ENCODE data around the gene CBX8. TPM values are rescaled to one million over a fixed set of nuclear protein-coding genes. Genes with fewer than 3 reads are reported as not detected.

CBX8 gene
- total and polyA plus RNA-seq, 2 of the 13 experiments (the other 11 are each of a cell fraction or from before 2014, with no cell fraction given): 0.34 to 12.6 TPM

DNA sequence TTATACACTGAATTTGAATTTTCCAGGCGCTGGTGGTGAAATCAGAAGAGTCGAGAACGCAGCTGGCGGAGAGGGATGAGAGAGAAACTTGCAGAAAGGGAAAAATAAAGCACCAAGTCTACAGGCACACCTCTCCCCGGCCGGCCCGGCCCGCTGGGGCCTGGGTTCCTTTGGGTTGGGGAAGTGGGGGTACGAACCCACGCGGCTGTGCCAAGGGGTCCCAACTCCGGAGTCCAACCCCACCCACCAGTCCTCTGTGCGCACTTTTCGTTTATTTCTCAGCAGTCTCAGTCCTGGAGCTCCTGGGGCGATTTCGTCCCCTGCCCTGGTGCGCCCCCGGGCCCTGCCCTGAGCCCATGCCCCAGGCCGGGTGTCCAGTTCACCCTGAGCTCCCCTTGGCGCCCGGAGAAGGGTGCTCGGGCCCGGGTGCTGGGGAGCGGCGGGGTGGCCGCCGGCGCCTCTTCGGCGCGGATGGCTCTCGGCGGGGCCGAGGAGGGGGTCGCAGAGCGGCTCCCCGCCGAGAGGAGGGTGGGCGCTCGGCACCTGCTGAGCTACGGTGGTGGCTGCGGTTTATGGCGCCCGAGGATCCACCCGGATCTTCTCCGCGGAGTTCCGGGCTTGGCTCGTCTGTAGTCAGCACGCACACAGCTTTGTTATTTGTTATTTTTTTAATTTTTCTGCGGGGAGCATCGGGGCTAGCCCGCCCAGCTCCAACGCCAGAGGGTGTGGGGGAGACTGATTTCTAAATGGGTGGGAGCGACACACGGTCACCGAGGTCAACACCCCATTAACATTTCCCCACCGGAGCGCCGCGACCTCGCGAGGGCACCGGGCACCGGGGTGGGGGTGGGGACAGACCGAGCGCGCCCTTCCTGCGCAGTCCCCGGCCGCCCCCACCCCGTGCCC is 15.7 kb upstream of the CBX8 start (continued):
- peak; percentile 58 for TF ChIP-seq ZBTB10 (CRISPR knock-in tag; IDR thresholded peaks at IDR 0.05; ENCODE audit: borderline replicate concordance)
- peak; percentile 34; the same call in 1 of the 2 replicates for TF ChIP-seq PHF20 (CRISPR knock-in tag; IDR thresholded peaks at IDR 0.05)
- TF ChIP-seq ZSCAN20 (CRISPR knock-in tag; IDR thresholded peaks at IDR 0.05; ENCODE audit: borderline replicate concordance): peak; percentile 78; the same call in 1 of the 2 replicates
- TF ChIP-seq ARNT (IDR thresholded peaks at IDR 0.05): no peak
- TF ChIP-seq PATZ1 (CRISPR knock-in tag; IDR thresholded peaks at IDR 0.05): peak; percentile 25; the same call in 1 of the 2 replicates
- TF ChIP-seq, protein P1, sequence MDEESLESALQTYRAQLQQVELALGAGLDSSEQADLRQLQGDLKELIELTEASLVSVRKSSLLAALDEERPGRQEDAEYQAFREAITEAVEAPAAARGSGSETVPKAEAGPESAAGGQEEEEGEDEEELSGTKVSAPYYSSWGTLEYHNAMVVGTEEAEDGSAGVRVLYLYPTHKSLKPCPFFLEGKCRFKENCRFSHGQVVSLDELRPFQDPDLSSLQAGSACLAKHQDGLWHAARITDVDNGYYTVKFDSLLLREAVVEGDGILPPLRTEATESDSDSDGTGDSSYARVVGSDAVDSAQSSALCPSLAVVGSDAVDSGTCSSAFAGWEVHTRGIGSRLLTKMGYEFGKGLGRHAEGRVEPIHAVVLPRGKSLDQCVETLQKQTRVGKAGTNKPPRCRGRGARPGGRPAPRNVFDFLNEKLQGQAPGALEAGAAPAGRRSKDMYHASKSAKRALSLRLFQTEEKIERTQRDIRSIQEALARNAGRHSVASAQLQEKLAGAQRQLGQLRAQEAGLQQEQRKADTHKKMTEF (CRISPR knock-in tag; IDR thresholded peaks at IDR 0.05): no peak
- 0 out of 2 replicates have a peak, but pooled peaks have one; percentile 64 for TF ChIP-seq ZNF232 (CRISPR knock-in tag; IDR thresholded peaks at IDR 0.05; ENCODE audit: borderline replicate concordance)
- no peak; the same call in 1 of the 2 replicates for TF ChIP-seq HOXA3 (CRISPR knock-in tag; IDR thresholded peaks at IDR 0.05)
- no peak for TF ChIP-seq ZFP37 (CRISPR knock-in tag; IDR thresholded peaks at IDR 0.05; ENCODE audit: borderline replicate concordance)
- TF ChIP-seq, protein P2, sequence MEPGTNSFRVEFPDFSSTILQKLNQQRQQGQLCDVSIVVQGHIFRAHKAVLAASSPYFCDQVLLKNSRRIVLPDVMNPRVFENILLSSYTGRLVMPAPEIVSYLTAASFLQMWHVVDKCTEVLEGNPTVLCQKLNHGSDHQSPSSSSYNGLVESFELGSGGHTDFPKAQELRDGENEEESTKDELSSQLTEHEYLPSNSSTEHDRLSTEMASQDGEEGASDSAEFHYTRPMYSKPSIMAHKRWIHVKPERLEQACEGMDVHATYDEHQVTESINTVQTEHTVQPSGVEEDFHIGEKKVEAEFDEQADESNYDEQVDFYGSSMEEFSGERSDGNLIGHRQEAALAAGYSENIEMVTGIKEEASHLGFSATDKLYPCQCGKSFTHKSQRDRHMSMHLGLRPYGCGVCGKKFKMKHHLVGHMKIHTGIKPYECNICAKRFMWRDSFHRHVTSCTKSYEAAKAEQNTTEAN (CRISPR knock-in tag; conservative IDR thresholded peaks at IDR 0.05): 0 out of 2 replicates have a peak, but pooled peaks have one; percentile 16
- no peak for TF ChIP-seq RCOR2 (CRISPR knock-in tag; IDR thresholded peaks at IDR 0.05)
- TF ChIP-seq SOX13 (IDR thresholded peaks at IDR 0.05): peak; percentile 69
- TF ChIP-seq SOX13 (CRISPR knock-in tag; conservative IDR thresholded peaks at IDR 0.05 in 1 of 2, IDR thresholded peaks at IDR 0.05 in 1 of 2): no peak
- TF ChIP-seq MED1 (CRISPR knock-in tag; IDR thresholded peaks at IDR 0.05): 0 out of 2 replicates have a peak, but pooled peaks have one; percentile 43
- no peak for TF ChIP-seq GLMP (CRISPR knock-in tag; IDR thresholded peaks at IDR 0.05; ENCODE audit: borderline replicate concordance)
- 0 out of 2 replicates have a peak, but pooled peaks have one; percentile 13 for TF ChIP-seq ZNF549 (CRISPR knock-in tag; IDR thresholded peaks at IDR 0.05)
- TF ChIP-seq HDAC1 (CRISPR knock-in tag; IDR thresholded peaks at IDR 0.05): 0 out of 2 replicates have a peak, but pooled peaks have one; percentile 46
- peak; percentile 68; the same call in 1 of the 2 replicates for TF ChIP-seq ZSCAN12 (CRISPR knock-in tag; IDR thresholded peaks at IDR 0.05)
- TF ChIP-seq EEA1 (CRISPR knock-in tag; IDR thresholded peaks at IDR 0.05; ENCODE audit: borderline replicate concordance): peak; percentile 50; the same call in 1 of the 2 replicates
- peak; percentile 79 for TF ChIP-seq ZBTB7B (CRISPR knock-in tag; IDR thresholded peaks at IDR 0.05)

Data from HepG2 (cell line).